HG03571 (cell line): Measurements from ENCODE around the gene TUBB4A.
A peak's percentile ranks its signal among the peaks of the same experiment; 100 is the strongest.
"Not testable (repeated sequence)": the region's sequence is repeated elsewhere in the genome, so short reads cannot be mapped to it uniquely, and the experiment has no call there.

Experiments used
- ATAC-seq: cut with Tn5 transposase; IDR thresholded peaks from one replicate; pipeline ENCODE4 v1.9.1; 2021; ENCODE audit not compliant: unreplicated experiment

Gene TUBB4A

GRCh38 chr19:6527893-6528543 is 25.9 kb upstream of the TUBB4A start:
- peak; percentile 49 for ATAC-seq

DNA sequence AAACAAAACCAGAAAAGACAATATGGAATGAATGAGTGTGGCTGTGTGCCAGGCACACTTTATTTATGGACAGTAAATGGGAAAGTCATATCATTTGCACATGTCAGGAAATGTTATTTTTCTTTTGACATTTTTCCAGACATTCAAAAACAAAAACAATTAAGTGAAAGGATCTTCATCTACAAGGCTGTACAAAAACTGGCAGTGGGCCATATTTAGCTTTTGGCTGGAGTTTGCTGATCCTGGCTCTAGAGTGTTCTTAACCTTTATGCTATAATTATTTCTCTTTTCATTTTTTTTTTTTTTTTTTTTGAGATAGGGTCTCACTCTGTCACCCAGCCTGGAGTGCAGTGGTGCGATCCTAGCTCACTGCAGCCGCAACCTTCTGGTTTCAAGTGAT is 22.2 kb upstream of the TUBB4A start:
- ATAC-seq: no peak

DNA sequence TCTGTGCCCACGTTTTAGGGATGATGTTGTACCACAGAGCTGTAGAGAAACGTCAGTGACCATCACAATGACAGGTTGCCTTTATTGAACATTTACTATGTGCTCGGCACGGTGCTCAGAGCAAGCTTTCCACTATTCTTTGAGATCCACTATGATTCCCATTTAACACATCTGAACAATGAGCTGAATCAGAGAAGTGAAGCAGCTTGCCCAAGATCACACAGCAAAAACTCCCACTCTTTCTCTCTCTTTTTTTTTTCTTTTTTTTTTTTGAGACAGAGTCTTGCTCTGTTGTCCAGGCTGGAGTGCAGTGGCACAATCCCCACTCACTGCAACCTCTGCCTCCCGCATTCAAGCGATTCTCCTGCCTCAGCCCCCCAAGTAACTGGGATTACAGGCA is 20.6 kb upstream of the TUBB4A start:
- no peak for ATAC-seq

DNA sequence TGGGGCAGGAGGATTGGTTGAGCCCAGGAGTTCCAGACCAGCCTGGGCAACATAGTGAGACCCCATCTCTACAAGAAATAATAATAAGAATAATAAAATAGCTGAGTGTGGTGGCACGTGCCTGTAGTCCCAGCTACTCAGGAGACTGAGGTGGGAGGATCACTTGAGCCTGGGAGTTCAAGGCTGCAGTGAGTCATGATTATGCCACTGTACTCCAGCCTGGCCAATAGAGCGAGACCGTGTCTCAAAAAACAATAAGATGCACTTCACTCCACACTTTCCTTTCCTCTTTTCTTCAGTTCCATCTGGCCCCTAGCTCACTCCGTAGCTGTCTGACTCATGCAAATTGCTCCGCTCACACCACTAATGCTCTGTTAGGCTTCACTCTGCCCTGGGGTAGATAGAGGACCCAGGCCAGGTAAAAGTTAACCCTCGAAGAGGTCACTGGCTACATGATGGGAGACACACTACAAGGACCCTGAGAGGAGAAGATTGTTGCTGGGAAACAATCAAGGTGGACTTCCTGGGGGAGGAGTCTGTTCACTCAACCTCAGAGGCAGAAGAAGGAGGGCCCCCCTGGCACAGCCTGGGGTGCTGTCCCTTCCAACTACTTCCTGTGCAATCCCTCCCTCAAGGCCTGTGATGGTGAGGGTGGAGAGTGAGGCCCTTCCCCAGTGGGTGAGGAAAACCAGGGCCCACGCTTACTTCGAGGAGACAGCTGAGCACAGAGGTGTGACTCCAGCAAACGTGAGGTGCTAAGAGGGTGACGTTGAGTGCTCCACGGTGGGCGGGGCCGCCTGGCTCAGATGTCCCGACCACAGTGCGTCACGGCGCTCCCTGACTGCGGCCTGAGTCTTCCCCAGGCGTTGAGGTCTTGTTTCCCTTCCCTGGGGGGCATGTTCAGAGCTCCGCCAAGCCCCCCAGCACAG is 19.9 kb upstream of the TUBB4A start:
- peak; percentile 39 for ATAC-seq

- no peak for ATAC-seq
Observed at GRCh38 chr19:6519289-6519688, 17.2 kb upstream of the TUBB4A start.

GRCh38 chr19:6518145-6518911 is 16.2 kb upstream of the TUBB4A start:
- ATAC-seq: no peak

DNA sequence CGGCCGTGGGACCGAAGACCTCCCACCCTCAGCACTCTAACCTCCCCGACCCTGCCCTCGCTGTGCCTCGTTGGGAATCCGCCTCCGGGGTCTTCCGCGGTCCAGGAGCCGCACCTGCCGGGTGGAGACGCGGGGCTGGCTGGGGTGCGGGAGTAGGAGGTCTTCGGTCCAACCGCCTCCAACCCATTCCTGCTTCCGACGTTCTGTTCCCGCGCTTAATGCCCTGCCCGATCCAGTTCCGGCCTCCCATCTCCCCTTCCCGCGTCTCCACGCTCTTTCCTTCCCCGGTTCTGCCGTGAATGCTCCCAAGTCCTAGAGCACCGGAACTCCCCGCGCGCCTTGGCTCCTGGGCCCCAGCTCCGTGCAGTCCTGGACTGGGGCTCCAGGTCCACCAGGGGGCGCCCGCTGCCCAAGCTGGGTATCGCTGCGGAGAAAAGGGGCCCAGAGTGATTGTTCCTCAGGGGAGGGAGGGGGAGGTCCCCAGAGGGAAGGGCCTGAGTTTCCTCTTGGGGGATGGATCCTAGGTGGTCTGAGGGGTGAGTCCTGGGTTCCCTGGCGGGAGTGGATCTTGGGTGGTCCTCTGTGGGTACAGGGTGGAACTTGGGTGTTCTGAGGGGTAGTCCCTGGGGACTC is 14.7 kb upstream of the TUBB4A start:
- ATAC-seq: peak; percentile 35

DNA sequence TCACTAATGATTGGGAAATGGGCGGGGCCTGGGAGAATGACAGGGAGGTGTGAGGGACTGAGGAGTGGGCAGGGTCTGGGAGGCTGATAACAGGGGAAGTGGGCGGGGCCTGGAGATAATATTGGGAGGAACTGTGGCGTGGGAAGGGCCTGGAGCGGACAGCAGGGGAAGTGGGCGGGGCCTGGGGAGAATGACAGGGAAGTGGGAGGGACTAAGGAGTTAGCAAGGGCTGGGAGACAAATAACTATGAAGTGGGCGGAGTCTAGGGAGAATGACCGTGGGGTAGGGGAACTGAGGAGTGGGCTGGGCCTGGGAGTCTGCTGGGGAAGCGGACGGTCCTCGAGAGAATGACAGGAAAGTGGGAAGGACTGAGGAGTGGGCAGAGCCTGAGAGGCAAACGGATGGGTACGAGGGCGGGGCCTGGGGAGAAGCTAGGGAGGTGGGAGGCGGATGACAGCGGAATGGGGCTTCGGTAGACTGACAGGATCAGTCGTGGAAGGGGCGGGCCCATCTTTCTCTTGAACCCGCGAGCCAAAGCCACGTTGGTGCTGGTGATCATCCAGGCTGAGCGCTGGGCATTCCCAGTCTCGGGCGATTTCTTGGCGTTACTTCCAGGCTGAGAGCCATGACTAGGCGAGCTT is 14.0 kb upstream of the TUBB4A start:
- ATAC-seq: peak; percentile 19

DNA sequence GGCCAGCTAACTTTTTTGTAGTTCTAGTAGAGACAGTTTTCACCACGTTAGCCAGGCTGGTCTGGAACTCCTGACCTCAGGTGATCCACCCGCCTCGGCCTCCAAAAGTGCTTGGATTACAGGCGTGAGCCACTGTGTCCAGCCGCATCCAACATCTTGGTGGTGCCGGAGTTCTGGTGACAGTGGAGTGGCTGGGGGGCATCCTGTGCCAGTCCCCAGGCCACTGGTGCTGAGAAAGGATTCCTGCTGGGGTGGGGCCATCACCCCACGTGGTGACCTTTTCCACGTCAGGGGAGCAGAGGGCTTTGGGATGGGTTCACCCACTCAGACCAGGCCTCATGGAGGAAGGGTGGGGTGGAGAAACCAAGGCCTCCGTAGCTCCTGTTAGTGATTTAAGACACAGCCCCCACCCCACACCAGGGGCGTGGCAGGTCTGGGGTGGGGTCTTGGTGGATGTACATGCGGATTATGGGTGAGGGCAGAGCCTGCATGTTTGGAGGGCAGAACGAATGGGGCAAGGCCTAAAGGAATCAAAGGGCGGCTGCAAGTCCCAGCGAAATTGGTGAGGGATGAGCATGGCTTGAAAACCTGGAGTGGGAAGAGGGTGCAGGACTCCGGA is 12.9 kb upstream of the TUBB4A start:
- ATAC-seq: no peak

GRCh38 chr19:6514089-6514488 is 12.0 kb upstream of the TUBB4A start:
- no peak for ATAC-seq

- ATAC-seq: no peak
Observed at GRCh38 chr19:6510618-6511017, 8.5 kb upstream of the TUBB4A start.

GRCh38 chr19:6509118-6509971 is 7.2 kb upstream of the TUBB4A start:
- ATAC-seq: no peak

DNA sequence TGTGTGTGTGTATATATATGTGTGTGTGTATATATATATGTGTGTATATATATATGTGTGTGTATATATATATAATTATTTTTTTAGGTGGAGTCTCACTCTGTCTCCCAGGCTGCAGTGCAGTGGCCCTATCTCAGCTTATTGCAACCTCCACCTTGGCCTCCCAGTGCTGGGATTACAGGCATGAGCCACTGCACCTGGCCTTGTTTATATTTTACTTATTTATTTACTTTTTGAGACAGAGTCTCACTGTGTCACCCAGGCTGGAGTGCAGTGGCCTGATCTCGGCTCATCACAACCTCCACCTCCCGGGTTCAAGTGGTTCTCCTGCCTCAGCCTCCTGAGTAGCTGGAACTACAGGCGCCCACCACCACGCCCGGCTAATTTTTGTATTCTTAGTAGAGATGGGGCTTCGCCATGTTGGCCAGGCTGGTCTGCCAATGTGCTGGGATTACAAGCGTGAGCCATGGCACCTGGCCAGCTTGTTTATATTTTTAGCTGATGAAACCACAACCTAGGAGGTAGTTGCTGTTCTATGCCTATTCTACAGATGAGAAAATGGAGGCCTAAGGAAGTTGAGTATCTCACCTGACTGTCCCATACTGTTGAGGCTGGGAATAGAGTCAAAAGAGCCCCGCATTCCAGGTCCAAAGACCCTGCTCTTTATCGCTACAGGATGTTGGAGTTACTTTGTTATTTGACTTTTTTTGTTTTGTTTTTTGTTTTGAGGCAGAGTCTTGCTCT is 6.1 kb upstream of the TUBB4A start:
- ATAC-seq: not testable (repeated sequence)

GRCh38 chr19:6503407-6504201 is 1.5 kb upstream of the TUBB4A start:
- no peak for ATAC-seq

DNA sequence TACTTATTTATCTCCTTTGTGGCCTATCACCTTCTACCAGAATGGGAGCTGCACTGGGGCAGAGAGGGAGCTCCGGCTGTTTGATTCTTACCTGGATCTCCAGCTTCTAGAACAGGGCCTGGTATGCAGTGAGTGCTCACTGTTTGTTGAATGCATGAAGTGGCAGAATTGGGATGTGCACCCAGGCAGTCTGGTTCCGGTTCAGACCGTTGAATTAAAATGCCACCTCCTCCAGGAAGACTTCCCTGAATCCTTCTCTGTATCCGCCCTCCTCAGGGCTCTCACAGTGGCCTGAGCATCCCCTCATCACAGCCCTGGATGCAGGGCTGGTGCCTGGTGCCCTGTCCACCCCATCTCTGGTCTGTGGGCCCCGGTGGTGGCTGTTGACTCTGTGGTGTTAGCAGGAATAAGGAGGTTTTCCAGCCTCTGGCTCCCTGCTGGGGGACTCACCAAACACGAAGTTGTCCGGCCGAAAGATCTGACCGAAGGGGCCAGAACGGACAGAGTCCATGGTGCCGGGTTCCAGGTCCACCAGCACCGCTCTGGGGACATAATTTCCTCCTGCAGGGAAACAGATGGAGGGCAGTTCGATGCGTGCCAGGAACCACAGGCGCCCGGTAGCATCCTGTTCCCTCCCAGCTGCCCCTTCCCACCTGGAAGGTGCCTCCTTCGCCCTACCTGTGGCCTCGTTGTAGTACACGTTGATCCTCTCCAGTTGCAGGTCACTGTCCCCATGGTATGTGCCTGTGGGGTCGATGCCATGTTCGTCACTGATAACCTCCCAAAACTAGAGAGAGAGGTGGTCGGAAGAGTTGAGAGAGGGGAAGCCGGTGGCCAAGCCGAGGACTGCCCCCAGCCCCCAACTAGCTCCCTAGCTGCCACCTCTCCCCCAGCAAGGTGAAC is 1.0 kb downstream of the TUBB4A start:
- ATAC-seq: no peak

GRCh38 chr19:6499052-6499790 is 2.9 kb downstream of the TUBB4A start:
- no peak for ATAC-seq
